ENCODE data around the gene RGS12.

Gene RGS12

DNA sequence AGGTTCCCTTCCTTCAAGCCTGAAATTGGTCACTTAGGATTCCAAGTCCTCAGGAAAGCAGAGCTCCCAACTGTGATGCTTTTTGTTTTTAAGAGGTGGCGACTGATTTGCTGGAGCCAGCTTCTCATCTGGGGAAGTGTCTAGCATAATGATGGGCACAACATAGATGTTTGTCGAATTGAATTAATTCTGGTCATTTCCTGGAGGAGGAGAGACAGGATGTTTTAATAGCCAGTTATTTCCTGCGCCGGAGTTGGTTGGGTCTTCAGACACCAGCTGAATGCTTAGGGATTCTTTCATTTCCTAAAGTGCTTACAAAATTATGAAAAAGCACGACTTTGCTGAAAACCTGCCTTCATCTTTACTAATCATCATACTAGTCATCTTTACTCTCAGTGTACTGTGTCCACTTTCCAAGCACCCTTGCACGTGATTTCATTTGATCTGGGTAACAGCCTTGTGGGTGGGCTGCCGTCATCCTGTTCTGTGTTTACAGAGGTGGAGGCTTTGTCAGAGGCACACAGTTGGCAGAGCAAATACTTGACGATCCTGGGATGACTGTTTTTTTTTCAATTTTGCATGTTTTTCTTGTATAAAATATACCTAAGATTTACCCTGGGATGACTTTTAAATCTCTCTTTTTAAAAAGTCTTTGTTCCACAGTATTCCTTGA, 49.5 kb downstream of the RGS12 start:
- H3K79me1 ChIP-seq (ENCODE audit: low read length): no peaks in the 10 kb centered on the region
- no peak overlapping the region for H2BK120ac ChIP-seq (ENCODE audit: insufficient read depth, low read length, poor library complexity)
- H2AK5ac ChIP-seq (ENCODE audit: low read length): no peak overlapping the region
- H2BK12ac ChIP-seq (ENCODE audit: low read length): no peak overlapping the region
- H2BK5ac ChIP-seq (ENCODE audit: low read depth, low read length, poor library complexity): no peak overlapping the region
- H3K36me3 ChIP-seq (ENCODE audit: control insufficient read depth in 1 of 2, insufficient read depth in 2 of 2, low read length in 2 of 2): peaks cover 3 to 11% of the 10 kb centered on the region in 2 experiments
- H3K79me2 ChIP-seq (ENCODE audit: control insufficient read depth, insufficient read depth, low read length, poor library complexity): no peaks in the 10 kb centered on the region
- H4K8ac ChIP-seq (ENCODE audit: low read depth, low read length): no peak overlapping the region
- no peak overlapping the region for H3K23ac ChIP-seq (ENCODE audit: low read length)
- H3K9ac ChIP-seq (ENCODE audit: low read length): no peak overlapping the region
- H3K4me2 ChIP-seq (ENCODE audit: low read length): no peak overlapping the region
- no peak overlapping the region for H3K27ac ChIP-seq (ENCODE audit: low read depth, low read length)
- H3K4ac ChIP-seq (ENCODE audit: low read depth, low read length): no peak overlapping the region
- no peak overlapping the region for H4K91ac ChIP-seq (ENCODE audit: low read depth, low read length)
- H4K12ac ChIP-seq (ENCODE audit: low read depth, low read length): no peak overlapping the region
- no peaks in the 10 kb centered on the region for H3K9me3 ChIP-seq (ENCODE audit: insufficient read depth, low read depth, low read length)
- no peak overlapping the region for H2AFZ ChIP-seq (ENCODE audit: insufficient read depth, low read length, poor library complexity)
- no peaks in the 10 kb centered on the region for H3K4me1 ChIP-seq (ENCODE audit: control insufficient read depth in 1 of 2, insufficient read depth in 2 of 2, low read length in 2 of 2)
- DNase-seq: no peak
- no CpG with 5 or more reads among the region's 8 CpGs for WGBS (ENCODE audit: extremely low coverage, insufficient coverage, insufficient read length)
- no peak overlapping the region for H3K14ac ChIP-seq (ENCODE audit: low read length)
- no peak overlapping the region for H3K18ac ChIP-seq (ENCODE audit: low read length)
- no peak overlapping the region for H3K4me3 ChIP-seq (ENCODE audit: low read depth, low read length)
- no peaks in the 10 kb centered on the region for H3K27me3 ChIP-seq (ENCODE audit: insufficient read depth, low read length)

All from trophoblast cell (in vitro differentiated cells and primary cell).